Measurements from ENCODE around the gene FAR1.
"Not testable (repeated sequence)": the region's sequence is repeated elsewhere in the genome, so short reads cannot be mapped to it uniquely, and the experiment has no call there.

The FAR1 gene

GRCh38 chr11:13638422-13638821 lies 30.0 kb upstream of the FAR1 start:
- no peak overlapping the region for H3K4me3 ChIP-seq
- no peaks in the 10 kb centered on the region for H4K20me1 ChIP-seq
- no peaks in the 10 kb centered on the region for H3K27me3 ChIP-seq
- TF ChIP-seq Cebpa-rat (IDR thresholded peaks at IDR 0.05) = no peak
- no peak overlapping the region for H3K4me2 ChIP-seq
- no peaks in the 10 kb centered on the region for H3K4me1 ChIP-seq
- peaks cover 0 to 8% (median 0%) of the 10 kb centered on the region in 11 experiments; a peak in 1 of 22 replicates for H3K9me3 ChIP-seq (replicated peaks in 1 of 11)
- H3K27ac ChIP-seq = no peak overlapping the region
- H3K36me3 ChIP-seq = no peaks in the 10 kb centered on the region
- H3K9ac ChIP-seq = no peak overlapping the region

GRCh38 chr11:13644997-13645687 lies 23.3 kb upstream of the FAR1 start:
- no peak overlapping the region for H3K4me2 ChIP-seq
- TF ChIP-seq Cebpa-rat (IDR thresholded peaks at IDR 0.05) = no peak
- no peaks in the 10 kb centered on the region for H3K4me1 ChIP-seq
- no peak overlapping the region for H3K4me3 ChIP-seq
- no peak overlapping the region for H3K9ac ChIP-seq
- H3K9me3 ChIP-seq (replicated peaks in 1 of 11) = 0 out of 22 replicates have a peak, but pooled peaks cover 0 to 3% (median 0%) of the 10 kb centered on the region in 11 experiments
- H3K27me3 ChIP-seq = no peaks in the 10 kb centered on the region
- H3K36me3 ChIP-seq = no peaks in the 10 kb centered on the region
- H4K20me1 ChIP-seq = no peaks in the 10 kb centered on the region
- no peak overlapping the region for H3K27ac ChIP-seq

- H3K9ac ChIP-seq = no peak overlapping the region
- H3K9me3 ChIP-seq (replicated peaks in 1 of 11) = 0 out of 22 replicates have a peak, but pooled peaks cover 0 to 3% (median 0%) of the 10 kb centered on the region in 11 experiments
- no peak overlapping the region for H3K4me2 ChIP-seq
- H3K27me3 ChIP-seq = no peaks in the 10 kb centered on the region
- H3K36me3 ChIP-seq = no peaks in the 10 kb centered on the region
- H4K20me1 ChIP-seq = no peaks in the 10 kb centered on the region
- H3K4me1 ChIP-seq = no peaks in the 10 kb centered on the region
- H3K27ac ChIP-seq = no peak overlapping the region
- TF ChIP-seq Cebpa-rat (IDR thresholded peaks at IDR 0.05) = no peak
- no peak overlapping the region for H3K4me3 ChIP-seq
These were observed 21.1 kb upstream of the FAR1 start for GRCh38 chr11:13647391-13647790.

- no peak overlapping the region for H3K27ac ChIP-seq
- H3K4me1 ChIP-seq = no peaks in the 10 kb centered on the region
- H3K27me3 ChIP-seq = no peaks in the 10 kb centered on the region
- no peak overlapping the region for H3K9ac ChIP-seq
- TF ChIP-seq Cebpa-rat (IDR thresholded peaks at IDR 0.05) = no peak
- 0 out of 22 replicates have a peak, but pooled peaks cover 0 to 3% (median 0%) of the 10 kb centered on the region in 11 experiments for H3K9me3 ChIP-seq (replicated peaks in 1 of 11)
- no peak overlapping the region for H3K4me3 ChIP-seq
- H3K36me3 ChIP-seq = no peaks in the 10 kb centered on the region
- no peak overlapping the region for H3K4me2 ChIP-seq
- no peaks in the 10 kb centered on the region for H4K20me1 ChIP-seq
These were observed 18.8 kb upstream of the FAR1 start for GRCh38 chr11:13649619-13650018.

GRCh38 chr11:13651515-13651914 lies 17.0 kb upstream of the FAR1 start:
- not testable (repeated sequence) for H3K36me3 ChIP-seq; H3K9ac ChIP-seq; H4K20me1 ChIP-seq; H3K4me2 ChIP-seq; H3K27me3 ChIP-seq; H3K9me3 ChIP-seq (replicated peaks in 1 of 11); H3K4me1 ChIP-seq; H3K4me3 ChIP-seq; H3K27ac ChIP-seq

GRCh38 chr11:13661074-13661623 lies 7.3 kb upstream of the FAR1 start:
- H3K27me3 ChIP-seq = no peaks in the 10 kb centered on the region
- H3K36me3 ChIP-seq = no peaks in the 10 kb centered on the region; a peak in 1 of 22 replicates
- H3K27ac ChIP-seq = no peak overlapping the region
- no peaks in the 10 kb centered on the region for H3K4me1 ChIP-seq
- H3K9ac ChIP-seq = no peak overlapping the region
- no peaks in the 10 kb centered on the region for H4K20me1 ChIP-seq
- no peak overlapping the region for H3K4me3 ChIP-seq
- peaks cover 33 to 54% (median 46%) of the 10 kb centered on the region in 11 experiments for H3K9me3 ChIP-seq (replicated peaks in 1 of 11)
- H3K4me2 ChIP-seq = no peak overlapping the region
- no peak for TF ChIP-seq Cebpa-rat (IDR thresholded peaks at IDR 0.05)

GRCh38 chr11:13663631-13664071 lies 4.8 kb upstream of the FAR1 start:
- TF ChIP-seq Cebpa-rat (IDR thresholded peaks at IDR 0.05) = no peak
- Histone ChIP-seq H3K4me2 (no peak overlapping the region), H3K9me3 (replicated peaks in 1 of 11) (peaks cover 27 to 30% (median 28%) of the 10 kb centered on the region in 11 experiments)

GRCh38 chr11:13664351-13664750 lies 4.1 kb upstream of the FAR1 start:
- no peak overlapping the region for H3K4me2 ChIP-seq
- H3K27ac ChIP-seq = no peak overlapping the region
- H3K36me3 ChIP-seq = no peaks in the 10 kb centered on the region; a peak in 1 of 22 replicates
- peaks cover 20 to 23% (median 21%) of the 10 kb centered on the region in 11 experiments for H3K9me3 ChIP-seq (replicated peaks in 1 of 11)
- TF ChIP-seq Cebpa-rat (IDR thresholded peaks at IDR 0.05) = no peak
- H3K4me3 ChIP-seq = no peak overlapping the region
- H4K20me1 ChIP-seq = peaks cover 0 to 8% (median 3%) of the 10 kb centered on the region in 11 experiments; a peak in 10 of 22 replicates
- H3K4me1 ChIP-seq = peaks cover under 1 to 10% (median 7%) of the 10 kb centered on the region in 10 experiments; a peak in 13 of 20 replicates
- no peak overlapping the region for H3K9ac ChIP-seq
- H3K27me3 ChIP-seq = no peaks in the 10 kb centered on the region

More at GRCh38 chr11:13663631-13664071, 4.8 kb upstream of the FAR1 start:
- H3K36me3 ChIP-seq = no peaks in the 10 kb centered on the region; a peak in 1 of 22 replicates
- no peak overlapping the region for H3K27ac ChIP-seq
- peaks cover 0 to 10% (median 7%) of the 10 kb centered on the region in 10 experiments; a peak in 12 of 20 replicates for H3K4me1 ChIP-seq
- H3K27me3 ChIP-seq = no peaks in the 10 kb centered on the region
- peaks cover 0 to under 1% (median 0%) of the 10 kb centered on the region in 11 experiments; a peak in 1 of 22 replicates for H4K20me1 ChIP-seq
- H3K4me3 ChIP-seq = no peak overlapping the region
- no peak overlapping the region for H3K9ac ChIP-seq

GRCh38 chr11:13666708-13667107 lies 1.8 kb upstream of the FAR1 start:
- no peak overlapping the region for H3K9ac ChIP-seq
- H3K4me2 ChIP-seq = no peak overlapping the region
- peaks cover 18 to 29% (median 26%) of the 10 kb centered on the region in 10 experiments for H3K4me1 ChIP-seq
- no peak overlapping the region for H3K4me3 ChIP-seq
- no peaks in the 10 kb centered on the region for H3K27me3 ChIP-seq
- H4K20me1 ChIP-seq = peaks cover 0 to 31% (median 21%) of the 10 kb centered on the region in 11 experiments; a peak in 16 of 22 replicates
- H3K9me3 ChIP-seq (replicated peaks in 1 of 11) = peaks cover 0 to 3% (median 0%) of the 10 kb centered on the region in 11 experiments; a peak in 5 of 22 replicates
- TF ChIP-seq Cebpa-rat (IDR thresholded peaks at IDR 0.05) = no peak
- peaks cover 0 to 13% (median 8%) of the 10 kb centered on the region in 11 experiments; a peak in 10 of 22 replicates for H3K36me3 ChIP-seq
- H3K27ac ChIP-seq = no peak overlapping the region

Data from BLaER1 treated with 17β-estradiol and CSF1 and Interleukin-3, amounts not matched to agents 10 nM and 100 nM (cell line).